Aorta (tissue), 5 donors: ENCODE results near the gene DOK5. TPM values are rescaled to one million over a fixed set of nuclear protein-coding genes. Genes with fewer than 3 reads are reported as not detected.

Experiments used
- ATAC-seq: fragments of 200-7000 bp; cut with Tn5 transposase; one replicate; pipeline ENCODE4 v1.9.1; 2022; ENCODE audit warnings: moderate library complexity; ENCODE audit not compliant: low FRiP score
- DNase-seq, 2 donors: peaks; one replicate each; pipeline ENCODE4 v3.0.0-alpha.2; 2020
- H3K27ac ChIP-seq, 2 donors: one replicate each; pipeline ENCODE4 v1.5.1; 2013; ENCODE audit warnings: low read length in 2 of 2, mild to moderate bottlenecking in 2 of 2, moderate library complexity in 2 of 2, control low read depth in 1 of 2, inconsistent platforms in 1 of 2, low read depth in 1 of 2
- H3K27me3 ChIP-seq, 2 donors: one replicate each; pipeline ENCODE4 v1.6.1; 2013; ENCODE audit warnings: control low read depth in 1 of 2, low read length in 1 of 2, mild to moderate bottlenecking in 1 of 2, moderate library complexity in 1 of 2; ENCODE audit not compliant: insufficient read depth in 2 of 2, control insufficient read depth in 1 of 2
- H3K36me3 ChIP-seq, 2 donors: one replicate each; pipeline ENCODE4 v1.6.1; 2013; ENCODE audit warnings: control low read depth in 1 of 2, low read length in 1 of 2, mild to moderate bottlenecking in 1 of 2; ENCODE audit not compliant: insufficient read depth in 2 of 2, control insufficient read depth in 1 of 2
- H3K4me1 ChIP-seq, 2 donors: one replicate each; pipeline ENCODE4 v1.6.1; 2013; ENCODE audit warnings: low read length in 2 of 2, control low read depth in 1 of 2, mild to moderate bottlenecking in 1 of 2, moderate library complexity in 1 of 2; ENCODE audit not compliant: insufficient read depth in 2 of 2, control insufficient read depth in 1 of 2
- H3K4me3 ChIP-seq, 2 donors: one replicate each; pipeline ENCODE4 v1.5.1; 2013; ENCODE audit warnings: low read length in 2 of 2, control low read depth in 1 of 2, mild to moderate bottlenecking in 1 of 2
- H3K9me3 ChIP-seq: one replicate; pipeline ENCODE4 v1.6.1; 2013; ENCODE audit warnings: mild to moderate bottlenecking, low read length; ENCODE audit not compliant: control insufficient read depth
- WGBS, 2 donors: extraction: QIAGEN DNeasy Blood & Tissue Kit; methylation state at CpG; one replicate each; pipeline ENCODE4 v1.1.7; 2013; 5-methylcytosine and 5-hydroxymethylcytosine counted together
- intact Hi-C, 2 donors: fragments of 100-400 bp; cut with DNase I; formaldehyde crosslinking; loops; one replicate each; pipeline versions ENCODE4 v1.14.2 to v1.15.0; 2022
- polyA plus RNA-seq, 2 donors: library from polyadenylated mRNA; stranded (reverse); fragments of 200-250 nt; gene quantifications; one replicate each; pipeline ENCODE4 v1.2.3, GENCODE V29; 2013
- total RNA-seq, 2 donors: library from RNA; stranded (reverse); fragmentation: NEBNext Ultra II Directional; extraction: Animal tissue kit (Norgen Biotek cat#: 25700); gene quantifications; one replicate each; pipeline ENCODE4 v1.2.1, GENCODE V29; 2021
- donor health status: healthy with polysubstance abuse.
- donor health status: Bipolar disorder and iron deficiency.
- donor health status: DM: no; HTN: no; CAD: no.
- donor health status: DM: no; HTN: no; CAD: no.
- donor health status: DM: yes; HTN: yes; CAD: no.

The DOK5 gene
- total and polyA plus RNA-seq, 4 donors: 5.2 to 13.3 (median 9.0) TPM

GRCh38 chr20:54486585-54486984 lies 11.2 kb downstream of the DOK5 start:
- Histone ChIP-seq H3K4me3 (no peak overlapping the region), H3K36me3 (no peaks in the 10 kb centered on the region), H3K9me3 (no peaks in the 10 kb centered on the region), H3K27ac (no peak overlapping the region), H3K27me3 (no peaks in the 10 kb centered on the region), H3K4me1 (no peaks in the 10 kb centered on the region)
- WGBS, 2 donors: 95% methylated on average over 4 of the region's 4 CpGs
- DNase-seq: no peak
- intact Hi-C loops: no loop called here
- no peak for ATAC-seq

GRCh38 chr20:54488442-54488841 lies 13.0 kb downstream of the DOK5 start:
- intact Hi-C loops: no loop called here

GRCh38 chr20:54491506-54491905 lies 16.1 kb downstream of the DOK5 start:
- no peaks in the 10 kb centered on the region for H3K4me1 ChIP-seq
- H3K27ac ChIP-seq: no peak overlapping the region
- WGBS, 2 donors: 12 to 19% methylated on average over 7 of the region's 7 CpGs
- DNase-seq: no peak
- H3K27me3 ChIP-seq: no peaks in the 10 kb centered on the region
- no peak overlapping the region for H3K4me3 ChIP-seq
- no peaks in the 10 kb centered on the region for H3K36me3 ChIP-seq
- no peak for ATAC-seq
- no peaks in the 10 kb centered on the region for H3K9me3 ChIP-seq
- intact Hi-C loops: no loop called here

More at GRCh38 chr20:54488442-54488841, 13.0 kb downstream of the DOK5 start:
- Histone ChIP-seq H3K27ac (no peak overlapping the region), H3K36me3 (no peaks in the 10 kb centered on the region), H3K27me3 (no peaks in the 10 kb centered on the region), H3K4me3 (no peak overlapping the region), H3K4me1 (no peaks in the 10 kb centered on the region), H3K9me3 (no peaks in the 10 kb centered on the region)
- no peak for DNase-seq
- 89 to 97% methylated on average over 2 of the region's 2 CpGs for WGBS, 2 donors
- no peak for ATAC-seq

GRCh38 chr20:54494303-54495006 lies 19.1 kb downstream of the DOK5 start:
- WGBS, 2 donors: 88 to 93% methylated on average over 3 of the region's 3 CpGs
- no peaks in the 10 kb centered on the region for H3K36me3 ChIP-seq
- intact Hi-C loops: no loop called here

GRCh38 chr20:54497931-54498718 lies 22.7 kb downstream of the DOK5 start:
- Histone ChIP-seq H3K4me3 (no peak overlapping the region), H3K27ac (no peak overlapping the region), H3K36me3 (no peaks in the 10 kb centered on the region), H3K9me3 (no peaks in the 10 kb centered on the region), H3K4me1 (no peaks in the 10 kb centered on the region), H3K27me3 (no peaks in the 10 kb centered on the region)
- ATAC-seq (no peak), DNase-seq (no peak)
- 86 to 92% methylated on average over 4 of the region's 4 CpGs for WGBS, 2 donors
- intact Hi-C loops: no loop called here

More at GRCh38 chr20:54494303-54495006, 19.1 kb downstream of the DOK5 start:
- no peaks in the 10 kb centered on the region for H3K9me3 ChIP-seq
- no peaks in the 10 kb centered on the region for H3K4me1 ChIP-seq
- no peaks in the 10 kb centered on the region for H3K27me3 ChIP-seq
- no peak for ATAC-seq
- no peak overlapping the region for H3K27ac ChIP-seq
- no peak for DNase-seq
- H3K4me3 ChIP-seq: no peak overlapping the region

DNA sequence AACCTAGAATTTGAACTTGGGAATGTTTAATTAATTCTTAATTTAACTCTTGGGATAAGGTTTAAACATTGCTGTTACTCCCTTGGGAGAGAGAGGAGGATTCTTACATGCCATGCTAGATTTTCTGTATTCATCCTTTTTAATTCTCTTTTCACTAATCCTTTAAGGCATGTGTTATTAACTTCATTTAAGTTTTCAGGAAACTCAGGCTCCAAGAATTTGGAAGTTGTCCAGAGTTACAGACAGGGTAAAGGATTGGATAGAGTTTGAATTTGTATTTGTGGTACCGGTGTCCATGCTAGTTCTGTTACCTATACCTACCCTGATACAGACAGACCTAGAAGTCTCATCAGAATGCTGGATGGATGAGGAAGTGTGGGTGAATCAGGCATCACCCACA lies 23.7 kb downstream of the DOK5 start:
- DNase-seq: no peak
- Histone ChIP-seq H3K27ac (no peak overlapping the region), H3K4me3 (no peak overlapping the region), H3K36me3 (no peaks in the 10 kb centered on the region), H3K9me3 (no peaks in the 10 kb centered on the region), H3K4me1 (no peaks in the 10 kb centered on the region), H3K27me3 (no peaks in the 10 kb centered on the region)
- intact Hi-C loops: no loop called here
- ATAC-seq: no peak
- WGBS, 2 donors: 61 to 71% methylated on average over 1 of the region's 1 CpG

DNA sequence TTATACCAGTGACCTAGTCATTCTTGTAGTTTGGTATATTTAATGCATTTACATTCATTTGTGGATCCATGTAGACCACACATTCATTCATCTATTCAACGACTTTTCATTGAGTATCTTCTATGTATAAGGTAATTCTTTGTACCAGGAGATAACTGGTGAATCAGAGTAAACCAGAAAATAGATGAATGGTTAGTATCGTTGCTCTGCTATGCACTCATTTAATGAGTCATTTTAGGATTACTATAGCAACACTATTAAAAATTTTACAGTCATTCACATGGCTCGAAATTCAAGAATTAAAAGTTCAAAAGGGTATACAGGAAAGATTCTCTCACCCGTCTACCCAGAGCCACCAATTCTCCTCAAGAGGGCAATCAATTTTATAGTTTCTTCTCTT lies 26.8 kb downstream of the DOK5 start:
- no peak for DNase-seq
- H3K9me3 ChIP-seq: no peaks in the 10 kb centered on the region
- no peak for ATAC-seq
- intact Hi-C loops: no loop called here
- no peak overlapping the region for H3K4me3 ChIP-seq
- WGBS, 2 donors: 85 to 86% methylated on average over 4 of the region's 4 CpGs
- no peak overlapping the region for H3K27ac ChIP-seq
- H3K27me3 ChIP-seq: no peaks in the 10 kb centered on the region
- H3K36me3 ChIP-seq: no peaks in the 10 kb centered on the region
- H3K4me1 ChIP-seq: no peaks in the 10 kb centered on the region

- no peaks in the 10 kb centered on the region for H3K9me3 ChIP-seq
- no peaks in the 10 kb centered on the region for H3K27me3 ChIP-seq
- H3K36me3 ChIP-seq: no peaks in the 10 kb centered on the region
- DNase-seq: no peak
- no peak for ATAC-seq
- intact Hi-C loops: no loop called here
- no peak overlapping the region for H3K4me3 ChIP-seq
- H3K27ac ChIP-seq: no peak overlapping the region
- no peaks in the 10 kb centered on the region for H3K4me1 ChIP-seq
- 97% methylated on average over 6 of the region's 6 CpGs for WGBS, 2 donors
Measured at GRCh38 chr20:54506643-54507042, 31.2 kb downstream of the DOK5 start.
